Islet of Langerhans (tissue), 1 donor: Measurements from ENCODE around the gene MAP2K3.

Experiments
- FAIRE-seq: peaks from one replicate; lab custom pipeline; 2011; peaks lifted over from hg19 to GRCh38; lab: Jason Lieb, UNC

The MAP2K3 gene

GRCh38 chr17:21282850-21283249 lies 1.7 kb upstream of the MAP2K3 start:
- FAIRE-seq: no peak

DNA sequence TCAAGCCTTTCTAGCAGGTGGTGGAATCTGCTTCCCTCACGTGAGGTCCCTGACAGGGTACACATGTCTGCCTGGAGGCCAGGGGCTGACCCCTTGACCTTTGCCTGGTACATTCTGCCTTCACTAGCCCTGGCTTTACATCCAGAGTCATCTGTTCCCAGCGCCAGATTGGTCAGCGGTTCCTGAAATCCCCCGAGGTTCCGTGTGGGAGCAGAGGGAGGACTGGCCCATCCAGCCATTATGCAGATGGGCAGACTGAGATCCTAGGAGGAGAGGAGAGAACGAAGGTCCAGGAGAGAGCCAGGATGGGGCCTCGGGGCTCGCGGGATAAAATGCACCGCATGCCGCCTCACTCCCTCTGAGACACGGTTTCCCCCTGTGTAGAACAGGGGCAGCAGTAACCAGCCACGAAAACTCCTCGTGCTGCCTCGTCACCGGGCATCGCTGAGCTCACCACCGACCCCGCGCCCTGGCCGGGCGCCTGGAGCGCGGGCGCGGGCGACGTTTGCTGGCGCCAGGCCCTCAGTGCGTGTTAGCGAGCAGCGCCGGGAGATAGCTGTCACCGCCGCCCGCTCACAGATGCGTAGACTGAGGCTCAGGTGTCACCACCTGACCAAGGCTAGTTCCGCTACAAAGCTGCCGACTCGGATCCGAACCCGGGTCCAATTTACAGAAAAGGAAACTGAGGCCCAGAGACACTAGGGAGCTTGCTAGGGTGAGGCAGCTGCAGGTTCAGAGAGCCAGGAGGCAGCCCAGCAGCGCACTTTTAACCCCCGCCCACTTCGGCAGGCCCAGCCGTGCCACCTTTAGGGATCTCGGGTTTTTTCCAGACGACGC lies 811 bp upstream of the MAP2K3 start:
- FAIRE-seq: no peak

DNA sequence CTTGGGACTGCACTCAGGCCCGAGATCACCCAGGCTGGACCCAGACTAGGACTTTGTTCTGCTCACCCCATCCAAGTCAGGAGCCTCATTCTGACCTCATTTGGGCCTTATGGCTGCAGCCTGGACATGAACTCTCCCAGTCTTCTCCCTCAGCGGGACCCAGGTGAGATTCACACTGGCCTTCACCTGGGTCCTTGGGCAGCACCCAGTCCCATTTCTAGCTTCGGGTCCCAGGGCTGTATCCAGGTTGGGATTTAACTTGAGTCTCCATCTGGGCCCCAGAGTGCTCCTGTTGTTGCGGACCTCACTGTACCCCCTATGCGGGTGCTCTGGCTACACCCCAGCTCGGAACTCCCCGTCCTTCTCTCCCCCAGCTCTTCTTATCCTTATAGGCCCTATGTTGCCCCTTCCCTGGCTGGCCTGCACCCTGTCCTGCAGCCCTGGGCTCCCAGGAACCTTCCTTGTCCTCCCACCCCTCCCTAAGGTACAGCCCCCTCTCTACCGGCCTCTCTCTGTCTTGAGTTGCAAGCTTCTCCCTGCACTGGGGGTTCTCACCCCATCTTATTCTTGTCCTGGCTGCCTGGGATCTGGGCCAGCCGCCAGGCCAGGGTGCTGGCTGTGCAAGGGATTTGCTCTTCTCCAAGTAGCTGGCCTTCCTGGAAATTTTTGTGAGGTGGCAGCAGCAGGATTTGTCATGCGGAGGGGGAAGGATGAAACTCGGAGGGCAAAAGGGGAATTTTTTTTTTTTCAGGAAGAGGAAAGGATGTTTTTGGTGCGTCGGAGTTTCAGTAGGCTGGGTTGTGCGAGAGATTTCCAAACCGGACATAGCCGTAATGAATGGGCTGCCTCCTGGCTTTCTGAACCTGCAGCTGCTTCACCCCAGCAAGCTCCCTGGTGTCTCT lies 904 bp downstream of the MAP2K3 start:
- no peak for FAIRE-seq

- FAIRE-seq: peak; percentile 89
Observed at GRCh38 chr17:21286066-21286770, 1.7 kb downstream of the MAP2K3 start.

- FAIRE-seq: no peak
Observed at GRCh38 chr17:21286909-21287702, 2.6 kb downstream of the MAP2K3 start.

- FAIRE-seq: peak; percentile 33
Observed at GRCh38 chr17:21287703-21288449, 3.4 kb downstream of the MAP2K3 start.

DNA sequence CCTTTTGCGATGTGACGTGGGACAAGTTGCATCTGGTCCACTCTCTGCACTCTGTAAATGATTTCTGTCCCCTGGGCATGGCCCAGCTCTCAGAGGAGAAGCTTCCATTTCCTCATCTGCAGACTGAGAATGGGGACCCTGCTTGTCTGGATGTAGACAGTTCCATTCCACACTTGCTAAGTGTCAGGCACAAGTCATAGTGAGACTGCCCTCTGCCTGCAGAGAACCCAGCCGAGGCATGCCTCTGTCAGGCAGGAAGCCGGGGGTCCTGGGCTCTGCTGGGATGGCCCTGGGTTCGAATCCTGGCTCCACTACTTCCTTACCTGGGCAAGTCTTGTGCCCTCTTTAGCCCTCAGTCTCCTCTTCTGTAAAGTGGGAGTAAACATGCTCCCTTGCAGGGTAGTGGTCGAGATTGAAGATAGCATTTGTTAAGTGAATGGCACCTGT lies 4.1 kb downstream of the MAP2K3 start:
- no peak for FAIRE-seq

DNA sequence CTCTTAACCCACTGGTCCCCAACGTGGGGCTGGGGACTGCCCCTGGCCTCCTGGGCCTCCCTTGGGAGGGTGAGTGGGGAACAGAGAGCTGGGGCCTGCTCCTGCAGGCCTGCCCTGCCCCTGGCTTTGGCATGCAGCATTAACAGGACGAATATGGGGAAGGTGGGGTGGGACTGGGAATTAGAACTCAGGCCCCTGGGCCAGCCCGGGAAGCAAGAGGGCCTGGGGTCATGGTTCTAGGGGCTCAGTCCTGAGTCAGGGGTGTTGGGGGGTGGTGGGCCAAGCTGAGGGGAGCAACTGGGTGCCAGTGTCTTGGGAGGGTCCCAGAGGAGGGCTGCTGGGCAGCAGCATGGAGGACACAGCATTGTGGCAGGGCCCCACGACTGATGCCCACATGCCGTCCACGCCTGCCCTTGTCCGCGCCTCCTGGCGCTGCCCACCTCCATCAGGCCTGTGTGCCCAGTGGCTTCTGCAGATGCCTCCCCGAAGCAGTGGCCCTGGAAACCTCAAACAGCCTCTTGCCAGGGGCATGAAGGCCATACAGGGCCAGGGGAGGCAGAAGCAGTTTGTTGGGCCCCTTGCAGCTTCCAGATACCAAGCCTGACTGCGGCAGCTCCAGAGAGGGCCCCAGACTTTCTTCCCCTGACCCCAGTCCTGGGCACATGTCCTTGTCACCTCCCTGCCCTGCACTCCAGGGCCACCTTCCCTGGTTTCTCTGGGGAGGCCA lies 4.8 kb downstream of the MAP2K3 start:
- no peak for FAIRE-seq

DNA sequence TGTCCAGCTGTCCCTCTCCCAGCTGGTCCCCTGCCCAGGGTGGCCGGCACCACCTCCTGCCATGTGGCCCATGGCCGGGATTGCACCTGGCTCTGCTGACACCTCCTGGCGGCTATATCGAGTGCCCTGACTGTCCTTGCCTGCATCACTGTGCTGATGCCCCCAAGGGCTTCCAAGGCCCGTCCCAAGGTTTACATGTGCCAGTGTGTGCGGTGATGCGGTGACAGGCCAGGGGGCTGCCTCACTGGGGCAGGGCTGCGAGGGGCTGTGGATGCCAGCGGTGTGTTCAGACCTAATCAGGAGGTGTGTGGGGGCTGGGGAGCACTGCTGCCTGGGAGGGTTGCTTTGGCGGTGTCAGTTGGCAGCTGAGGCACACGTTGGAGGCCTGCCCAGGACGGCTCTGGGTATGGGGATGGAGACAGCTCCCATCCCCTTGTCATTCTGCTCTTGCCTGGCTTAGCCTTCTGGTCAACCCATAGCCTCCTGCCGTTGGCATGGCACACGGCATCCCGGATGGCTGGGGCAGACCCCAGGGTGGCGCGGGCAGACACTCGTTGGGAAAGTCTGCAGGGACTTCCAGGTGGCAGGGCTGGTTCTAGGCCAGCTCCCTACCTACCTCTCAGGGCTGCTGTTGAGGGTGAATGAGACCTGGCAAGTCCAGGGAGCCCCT lies 5.5 kb downstream of the MAP2K3 start:
- FAIRE-seq: no peak

DNA sequence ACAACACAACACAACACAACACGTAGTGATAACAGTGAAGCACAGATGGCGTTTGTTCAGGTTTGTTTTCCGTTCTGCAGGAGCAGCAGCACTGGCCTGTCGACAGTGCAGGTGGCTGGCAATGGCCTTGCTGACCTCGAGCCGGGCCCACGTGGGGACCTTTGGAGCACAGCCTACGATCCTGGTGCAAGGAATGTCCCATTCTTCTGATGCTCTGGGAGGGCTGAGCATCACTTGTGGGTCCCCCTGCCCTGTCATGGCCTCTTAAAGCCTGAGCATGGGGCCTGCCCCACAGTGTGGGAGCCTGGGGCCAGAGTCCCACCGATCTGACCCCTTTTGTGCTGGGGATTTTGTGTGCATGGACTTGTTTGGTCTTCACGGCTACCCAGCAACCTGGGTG lies 6.8 kb downstream of the MAP2K3 start:
- no peak for FAIRE-seq

DNA sequence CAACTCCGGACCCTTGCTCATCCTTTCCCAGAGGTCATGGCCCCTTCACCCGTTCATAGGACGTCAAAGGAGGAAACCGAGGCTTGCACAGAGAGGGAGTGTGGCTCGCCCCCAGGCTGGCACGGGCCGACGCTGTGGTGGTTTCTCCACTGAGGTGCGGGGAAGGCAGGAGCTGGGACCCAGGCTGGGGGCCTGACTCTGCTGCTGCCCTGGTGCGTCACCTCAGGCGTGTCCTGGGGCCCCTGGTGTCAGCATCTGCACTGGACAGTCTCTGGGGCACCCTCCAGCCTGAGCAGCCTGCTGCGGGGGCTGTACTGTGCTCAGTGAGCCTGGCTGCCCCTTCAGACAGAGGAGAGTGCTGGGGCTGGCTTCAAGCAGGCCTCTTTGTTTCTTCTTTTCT lies 7.4 kb downstream of the MAP2K3 start:
- FAIRE-seq: no peak

GRCh38 chr17:21292867-21293830 lies 8.6 kb downstream of the MAP2K3 start:
- no peak for FAIRE-seq

GRCh38 chr17:21293831-21294210 lies 9.3 kb downstream of the MAP2K3 start:
- FAIRE-seq: no peak

DNA sequence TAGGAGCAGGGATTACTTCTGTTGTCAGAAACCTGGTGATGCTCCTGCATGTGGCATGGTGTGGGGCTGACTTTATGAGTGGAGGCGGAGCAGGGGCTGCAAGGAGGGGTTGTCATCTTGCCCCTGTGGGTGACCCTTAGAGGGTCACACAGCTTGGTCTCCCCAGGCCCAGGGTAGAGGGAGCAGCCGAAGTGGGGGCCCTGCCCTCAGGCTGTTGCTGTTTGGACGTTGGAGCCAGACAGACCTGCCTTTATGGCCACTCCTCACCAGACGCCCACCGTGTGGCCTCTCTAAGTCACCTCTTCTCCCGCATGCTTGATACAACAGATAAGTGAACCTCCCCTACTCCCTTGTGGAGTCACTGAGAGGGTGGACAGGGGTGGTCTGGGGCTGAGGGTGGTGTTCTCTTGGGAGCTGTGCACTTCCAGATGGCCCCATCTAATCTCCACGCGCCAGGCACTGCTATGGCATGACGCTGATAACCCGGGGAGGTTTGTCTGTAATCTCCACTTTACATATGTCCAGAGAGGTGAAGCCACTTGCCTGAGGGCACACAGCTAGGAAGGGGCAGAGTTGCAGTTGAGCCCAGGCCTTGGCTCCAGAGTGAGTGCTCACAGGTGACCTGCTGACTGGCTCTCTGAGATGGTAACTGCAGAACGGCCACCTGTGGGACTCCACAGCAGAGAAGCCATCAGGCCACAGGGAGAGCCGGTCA lies 10.0 kb downstream of the MAP2K3 start:
- FAIRE-seq: no peak

GRCh38 chr17:21295036-21295952 lies 10.8 kb downstream of the MAP2K3 start:
- FAIRE-seq: no peak

- no peak for FAIRE-seq
Observed at GRCh38 chr17:21296097-21297025, 11.8 kb downstream of the MAP2K3 start.
